NCI-H2171 (cell line): ENCODE measurements around the gene SCAF4.
"Not testable (repeated sequence)": the region's sequence is repeated elsewhere in the genome, so short reads cannot be mapped to it uniquely, and the experiment has no call there.

Experiments used
- DNase-seq: peaks from one replicate; lab custom pipeline; 2025; lab: John Stamatoyannopoulos, UW

SCAF4 gene

GRCh38 chr21:31671146-31671716 lies 60.7 kb downstream of the SCAF4 start:
- DNase-seq: peak; percentile 5

- no peak for DNase-seq
These were observed 61.8 kb downstream of the SCAF4 start for GRCh38 chr21:31670070-31670469.

- no peak for DNase-seq
These were observed 63.0 kb downstream of the SCAF4 start for GRCh38 chr21:31668651-31669491.

- no peak for DNase-seq
These were observed 64.3 kb downstream of the SCAF4 start for GRCh38 chr21:31667639-31668038.

DNA sequence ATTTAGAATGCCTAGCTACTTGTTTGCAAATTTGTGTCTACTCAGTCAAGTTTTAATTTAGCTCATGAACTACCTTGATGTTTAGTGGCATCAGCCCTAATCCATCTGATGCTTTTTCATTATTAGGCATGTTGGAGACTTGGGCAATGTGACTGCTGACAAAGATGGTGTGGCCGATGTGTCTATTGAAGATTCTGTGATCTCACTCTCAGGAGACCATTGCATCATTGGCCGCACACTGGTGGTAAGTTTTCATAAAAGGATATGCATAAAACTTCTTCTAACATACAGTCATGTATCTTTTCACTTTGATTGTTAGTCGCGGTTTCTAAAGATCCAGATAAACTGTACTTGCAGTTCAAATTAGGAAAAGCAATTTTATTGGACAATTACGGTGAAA lies 64.8 kb downstream of the SCAF4 start:
- DNase-seq: no peak

DNA sequence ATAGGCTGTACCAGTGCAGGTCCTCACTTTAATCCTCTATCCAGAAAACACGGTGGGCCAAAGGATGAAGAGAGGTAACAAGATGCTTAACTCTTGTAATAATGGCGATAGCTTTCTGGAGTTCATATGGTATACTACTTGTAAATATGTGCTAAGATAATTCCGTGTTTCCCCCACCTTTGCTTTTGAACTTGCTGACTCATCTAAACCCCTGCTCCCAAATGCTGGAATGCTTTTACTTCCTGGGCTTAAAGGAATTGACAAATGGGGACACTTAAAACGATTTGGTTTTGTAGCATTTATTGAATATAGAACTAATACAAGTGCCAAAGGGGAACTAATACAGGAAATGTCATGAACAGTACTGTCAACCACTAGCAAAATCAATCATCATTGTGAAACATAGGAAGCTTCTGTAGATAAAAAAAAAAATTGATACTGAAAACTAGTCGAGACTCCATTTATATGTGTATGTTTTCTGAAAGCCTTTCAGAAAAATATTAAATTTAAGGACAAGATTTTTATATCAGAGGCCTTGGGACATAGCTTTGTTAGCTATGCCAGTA lies 65.4 kb downstream of the SCAF4 start:
- no peak for DNase-seq

GRCh38 chr21:31665869-31666268 lies 66.0 kb downstream of the SCAF4 start:
- not testable (repeated sequence) for DNase-seq

- DNase-seq: no peak
These were observed 66.5 kb downstream of the SCAF4 start for GRCh38 chr21:31665397-31665796.

- DNase-seq: no peak
These were observed 68.2 kb downstream of the SCAF4 start for GRCh38 chr21:31663584-31664249.

DNA sequence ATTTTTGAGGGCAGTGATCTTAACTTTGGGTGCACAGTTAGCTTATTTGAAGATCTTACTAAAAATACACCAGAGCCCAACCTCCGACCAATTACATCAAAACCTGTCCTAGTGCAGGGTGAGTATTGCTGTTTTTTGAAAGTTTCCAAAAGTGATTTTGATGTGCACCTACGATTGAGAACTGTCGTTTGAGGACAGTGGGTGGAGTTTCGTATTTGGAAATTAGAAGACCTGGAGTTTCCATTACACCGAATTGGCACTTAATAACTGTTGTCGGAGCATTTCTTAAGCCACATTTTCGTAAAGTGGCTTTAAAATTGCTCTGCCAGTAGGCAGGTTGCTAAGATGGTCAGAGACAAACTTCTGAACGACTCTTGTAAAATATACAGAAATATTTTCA lies 71.3 kb downstream of the SCAF4 start:
- no peak for DNase-seq

DNA sequence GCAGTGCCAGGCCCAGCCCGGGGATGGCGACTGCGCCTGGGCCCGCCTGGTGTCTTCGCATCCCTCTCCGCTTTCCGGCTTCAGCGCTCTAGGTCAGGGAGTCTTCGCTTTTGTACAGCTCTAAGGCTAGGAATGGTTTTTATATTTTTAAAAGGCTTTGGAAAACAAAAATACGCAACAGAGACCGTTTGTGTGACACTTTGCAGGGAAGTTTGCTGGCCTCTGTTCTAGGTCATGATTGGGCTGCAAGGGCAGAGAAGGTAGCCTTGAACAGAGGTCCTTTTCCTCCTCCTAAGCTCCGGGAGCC lies 71.7 kb downstream of the SCAF4 start:
- DNase-seq: peak; percentile 10

- peak; percentile 94 for DNase-seq
These were observed 72.2 kb downstream of the SCAF4 start, which contains the start of gene SOD1 for GRCh38 chr21:31659536-31660258. Gene SOD1 (plus strand): TSS chr21:31659693. CDS start chr21:31659770, 77 bp downstream.

- no peak for DNase-seq
These were observed 72.7 kb downstream of the SCAF4 start for GRCh38 chr21:31659286-31659535.

DNA sequence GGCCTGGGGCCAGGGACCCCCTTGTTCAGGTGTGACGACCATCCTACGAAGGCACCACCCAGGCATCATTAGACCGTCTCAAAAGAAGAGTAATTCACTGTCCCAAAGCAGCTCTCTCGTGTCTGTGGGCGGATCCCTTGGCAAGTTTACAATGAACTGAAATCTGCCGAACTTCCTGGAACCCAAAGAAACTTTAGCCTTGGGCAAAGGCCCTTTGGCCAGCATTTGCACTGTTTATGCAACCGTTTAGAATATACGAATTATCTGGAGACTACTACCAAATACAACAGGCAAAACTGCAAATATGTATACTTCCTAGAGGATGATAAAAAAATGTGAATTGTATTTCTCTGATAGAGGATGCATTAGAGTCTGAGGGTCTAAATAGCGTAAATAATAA lies 73.9 kb downstream of the SCAF4 start:
- no peak for DNase-seq

- DNase-seq: no peak
These were observed 75.5 kb downstream of the SCAF4 start for GRCh38 chr21:31656199-31657095.

DNA sequence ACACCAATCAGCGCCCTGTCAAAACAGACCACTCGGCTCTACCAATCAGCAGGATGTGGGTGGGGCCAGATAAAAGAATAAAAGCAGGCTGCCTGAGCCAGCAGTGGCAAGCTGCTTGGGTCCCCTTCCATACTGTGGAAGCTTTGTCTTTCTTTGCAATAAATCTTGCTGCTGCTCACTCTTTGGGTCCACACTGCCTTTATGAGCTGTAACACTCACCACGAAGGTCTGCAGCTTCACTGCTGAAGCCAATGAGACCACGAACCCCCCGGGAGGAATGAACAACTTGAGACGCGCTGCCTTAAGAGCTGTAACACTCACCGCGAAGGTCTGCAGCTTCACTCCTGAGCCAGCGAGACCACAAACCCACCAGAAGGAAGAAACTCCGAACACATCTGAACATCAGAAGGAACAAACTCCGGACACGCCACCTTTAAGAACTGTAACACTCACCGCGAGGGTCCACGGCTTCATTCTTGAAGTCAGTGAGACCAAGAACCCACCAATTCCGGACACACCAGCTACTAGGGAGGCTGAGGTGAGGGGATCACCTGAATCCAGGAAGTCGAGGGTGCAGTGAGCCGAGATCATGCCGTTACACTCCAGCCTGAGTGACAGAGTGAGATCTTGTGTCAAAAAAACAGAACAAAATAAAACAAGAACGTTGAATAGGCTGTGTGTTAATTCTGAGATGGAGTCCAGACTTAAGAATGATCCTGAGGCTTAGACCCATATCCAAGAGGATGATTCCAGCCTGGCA lies 76.9 kb downstream of the SCAF4 start:
- DNase-seq: not testable (repeated sequence)

GRCh38 chr21:31654340-31654739 lies 77.6 kb downstream of the SCAF4 start:
- DNase-seq: no peak

DNA sequence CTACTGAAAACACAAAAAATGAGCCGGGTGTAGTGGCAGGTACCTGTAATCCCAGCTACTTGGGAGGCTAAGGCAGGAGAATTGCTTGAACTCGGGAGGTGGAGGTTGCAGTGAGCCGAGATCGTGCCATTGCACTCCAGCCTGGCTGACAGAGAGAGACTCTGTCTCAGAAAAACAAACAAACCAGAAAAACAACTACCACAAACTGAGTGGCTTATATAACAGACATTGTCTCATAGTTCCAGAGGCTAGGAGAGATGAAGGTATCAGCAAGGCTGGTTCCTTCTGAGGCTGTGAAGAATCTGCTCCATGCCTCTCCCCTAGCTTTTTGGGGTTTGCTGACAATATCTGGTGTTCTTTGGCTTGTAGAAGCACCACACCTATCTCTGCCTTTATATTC lies 80.4 kb downstream of the SCAF4 start:
- DNase-seq: not testable (repeated sequence)

DNA sequence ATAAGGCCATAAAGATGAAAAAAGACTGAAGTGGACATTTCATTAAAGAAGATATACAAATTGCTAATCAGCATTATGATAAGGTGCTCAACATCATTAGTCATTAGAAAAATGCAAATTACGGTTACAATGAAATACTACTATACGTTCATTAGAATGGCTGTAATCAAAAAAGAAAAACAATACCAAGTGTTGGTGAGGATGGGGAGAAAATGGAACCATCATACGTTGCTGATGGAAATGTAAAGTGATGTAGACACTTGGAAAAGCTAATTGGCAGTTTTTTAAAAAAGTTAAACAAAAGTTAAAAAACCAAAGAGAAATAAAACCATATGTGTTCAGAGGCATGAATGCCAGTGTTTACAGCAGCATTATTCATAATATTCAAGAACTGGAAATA lies 81.0 kb downstream of the SCAF4 start:
- no peak for DNase-seq

GRCh38 chr21:31647650-31648049 lies 84.3 kb downstream of the SCAF4 start:
- DNase-seq: no peak

DNA sequence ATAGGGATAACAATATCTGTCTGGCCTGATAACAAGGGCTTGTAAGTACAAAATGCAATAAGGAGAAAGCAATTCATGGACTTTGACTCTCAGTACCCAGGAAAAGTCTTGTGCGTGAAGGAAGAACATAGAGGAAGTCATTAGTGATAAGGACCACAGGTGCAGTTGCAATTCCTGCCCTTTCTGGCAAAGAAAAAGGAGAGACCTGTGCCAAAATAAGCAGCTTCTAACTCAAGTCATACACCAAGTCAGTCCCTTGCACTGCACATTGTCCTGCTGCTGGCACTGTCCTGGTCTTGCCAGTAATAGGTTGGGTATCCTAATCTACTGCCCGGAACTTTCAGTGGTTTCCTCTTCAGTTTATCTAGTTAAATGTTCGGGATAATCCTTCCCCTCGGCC lies 87.3 kb downstream of the SCAF4 start:
- no peak for DNase-seq
